Spleen (tissue), 11 donors: ENCODE data around the gene KLK3. TPM values are rescaled to one million over a fixed set of nuclear protein-coding genes. Genes with fewer than 3 reads are reported as not detected.

ENCODE experiments used
- DNase-seq: peaks from one replicate; pipeline ENCODE4 v3.0.0-alpha.2; 2020
- H3K27ac ChIP-seq, 8 donors: fragments of 200-600 bp; sonication (generic) in 7 of 8; 1 replicate in 4 of 8; 2 replicates in 4 of 8; pipeline versions ENCODE4 v1.5.0 to v1.8.0; 2016 to 2021; ENCODE audit warnings: inconsistent platforms in 4 of 8, mild to moderate bottlenecking in 4 of 8, moderate library complexity in 1 of 8
- H3K27me3 ChIP-seq, 7 donors: fragments of 200-600 bp; sonication (generic) in 6 of 7; replicated peaks in 1 of 7; 1 replicate in 4 of 7; 2 replicates in 3 of 7; pipeline versions ENCODE4 v1.5.0 to v1.8.0; 2016 to 2021; ENCODE audit warnings: inconsistent platforms in 3 of 7, mild to moderate bottlenecking in 1 of 7
- H3K36me3 ChIP-seq, 6 donors: fragments of 200-600 bp; sonication (generic) in 5 of 6; 1 replicate in 4 of 6; 2 replicates in 2 of 6; pipeline versions ENCODE4 v1.5.0 to v1.8.0; 2016 to 2021; ENCODE audit warnings: inconsistent platforms in 2 of 6
- H3K4me1 ChIP-seq, 6 donors: fragments of 200-600 bp; sonication (generic) in 5 of 6; 1 replicate in 3 of 6; 2 replicates in 3 of 6; pipeline versions ENCODE4 v1.5.0 to v1.8.0; 2016 to 2021; ENCODE audit warnings: inconsistent platforms in 3 of 6
- H3K4me3 ChIP-seq, 8 donors: fragments of 200-600 bp; sonication (generic) in 7 of 8; 1 replicate in 4 of 8; 2 replicates in 4 of 8; pipeline versions ENCODE4 v1.5.0 to v1.8.0; 2016 to 2021; ENCODE audit warnings: inconsistent platforms in 4 of 8, mild to moderate bottlenecking in 4 of 8, moderate library complexity in 2 of 8
- H3K9me3 ChIP-seq, 8 donors: fragments of 200-600 bp; sonication (generic) in 7 of 8; 1 replicate in 4 of 8; 2 replicates in 4 of 8; pipeline versions ENCODE4 v1.5.0 to v1.8.0; 2016 to 2021; ENCODE audit warnings: inconsistent platforms in 4 of 8
- POLR2A ChIP-seq, 3 donors: fragments of 450-650 bp; IDR thresholded peaks; one replicate each; pipeline ENCODE4 v1.5.1; 2017; ENCODE audit warnings: antibody characterized with exemption in 3 of 3, mild to moderate bottlenecking in 1 of 3
- POLR2AphosphoS5 ChIP-seq, 3 donors: sonication (generic); formaldehyde crosslinking; IDR thresholded peaks; one replicate each; pipeline ENCODE4 v1.5.1; 2017; ENCODE audit warnings: antibody characterized with exemption in 3 of 3
- WGBS, 5 donors: extraction: QIAGEN DNeasy Blood & Tissue Kit in 3 of 5; methylation state at CpG; one replicate each; pipeline versions ENCODE4 v1.1.5 to v1.1.7; 2013 to 2018; 5-methylcytosine and 5-hydroxymethylcytosine counted together
- intact Hi-C: fragments of 100-400 bp; cut with DNase I; formaldehyde crosslinking; loops from one replicate; pipeline ENCODE4 v1.15.0; 2023; ENCODE audit warnings: low total_unique reads
- polyA plus RNA-seq, 3 donors: library from polyadenylated mRNA; stranded (reverse); fragments of 200-250 nt; gene quantifications; one replicate each; pipeline ENCODE4 v1.2.1, GENCODE V29; 2013
- total RNA-seq, 7 donors: library from RNA; depleted of rRNA in 3 of 7; stranded (reverse); fragments of >200 nt in 3 of 7; fragmentation: NEBNext Ultra II Directional in 4 of 7; extraction: Animal tissue kit (Norgen Biotek cat#: 25700) in 4 of 7; gene quantifications; one replicate each; pipeline versions ENCODE4 v1.1.0 to v1.2.1, GENCODE V29; 2016 to 2021
- TF ChIP-seq, protein P1 (sequence below), 11 experiments: fragments of 200-600 bp in 7 of 11; fragments of 450-650 bp in 4 of 11; sonication (generic) in 4 of 11; IDR thresholded peaks in 8 of 11; conservative IDR thresholded peaks in 3 of 11; 1 replicate in 7 of 11; 2 replicates in 4 of 11; pipeline versions ENCODE4 v1.4.0 to v1.8.0; 2016 to 2021; ENCODE audit warnings: antibody characterized with exemption in 11 of 11, inconsistent platforms in 4 of 11, mild to moderate bottlenecking in 1 of 11
- donor health status: healthy with polysubstance abuse.
- donor health status: DM: no; HTN: no; CAD: no; lungs with moderate emphysema.
- donor health status: DM: no; HTN: no; CAD: no.
- donor health status: Bipolar disorder and iron deficiency.
- donor health status: healthy.
- donor health status: DM: no; HTN: no; CAD: no.
- donor health status: DM: yes; HTN: yes; CAD: no.

KLK3 gene
- total and polyA plus RNA-seq, 10 donors, result 0.03 TPM; not detected in 9

DNA sequence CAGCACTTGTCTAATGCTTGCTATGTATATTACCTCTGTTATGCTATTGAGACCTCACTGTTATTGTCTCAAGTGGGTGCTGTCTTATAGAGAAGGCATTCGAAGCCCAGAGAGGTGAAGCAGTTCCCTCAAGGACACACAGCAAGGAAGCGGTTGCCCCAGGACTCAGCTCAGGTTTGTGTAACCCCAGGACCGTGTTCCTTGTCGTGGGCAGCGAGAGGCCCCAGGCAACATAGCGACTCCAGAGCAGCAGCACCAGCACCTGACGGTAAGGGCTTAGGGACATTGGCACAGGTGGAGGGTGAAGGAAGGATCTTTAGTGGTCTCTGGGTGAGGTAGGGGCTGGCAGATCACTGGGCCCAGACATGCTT, 23.7 kb upstream of the KLK3 start:
- no peak for DNase-seq
- intact Hi-C loops, result no loop called here

DNA sequence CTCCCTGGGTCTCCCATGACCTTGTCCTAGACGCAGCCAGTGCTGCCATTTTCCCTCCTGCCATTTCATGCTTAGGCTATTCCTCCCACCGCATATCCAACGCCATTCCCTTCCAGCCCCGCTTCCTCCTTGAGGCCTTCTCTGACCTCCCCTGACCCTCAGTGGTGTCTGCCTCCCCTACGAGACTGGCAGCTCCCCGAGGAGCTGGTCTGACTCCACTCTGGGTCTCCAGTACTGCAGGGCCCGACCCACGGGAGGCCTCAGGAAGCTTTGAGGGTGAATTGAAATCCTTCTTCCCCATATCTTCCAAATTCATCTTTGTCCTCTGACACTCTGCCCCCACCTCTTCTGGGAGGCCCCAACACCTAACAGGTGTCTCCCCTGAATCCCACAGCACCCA, 22.0 kb upstream of the KLK3 start:
- Histone ChIP-seq H3K36me3 (no peaks in the 10 kb centered on the region), H3K4me3 (no peak overlapping the region), H3K27me3 (peaks cover 0 to 81% (median 14%) of the 10 kb centered on the region in 7 donors), H3K9me3 (no peaks in the 10 kb centered on the region), H3K27ac (no peak overlapping the region), H3K4me1 (peaks cover 0 to 17% (median 10%) of the 10 kb centered on the region in 6 donors)
- 71 to 86% (median 80%) methylated on average over 8 of the region's 8 CpGs for whole genome bisulfite sequencing, 5 donors
- TF ChIP-seq, protein P1, sequence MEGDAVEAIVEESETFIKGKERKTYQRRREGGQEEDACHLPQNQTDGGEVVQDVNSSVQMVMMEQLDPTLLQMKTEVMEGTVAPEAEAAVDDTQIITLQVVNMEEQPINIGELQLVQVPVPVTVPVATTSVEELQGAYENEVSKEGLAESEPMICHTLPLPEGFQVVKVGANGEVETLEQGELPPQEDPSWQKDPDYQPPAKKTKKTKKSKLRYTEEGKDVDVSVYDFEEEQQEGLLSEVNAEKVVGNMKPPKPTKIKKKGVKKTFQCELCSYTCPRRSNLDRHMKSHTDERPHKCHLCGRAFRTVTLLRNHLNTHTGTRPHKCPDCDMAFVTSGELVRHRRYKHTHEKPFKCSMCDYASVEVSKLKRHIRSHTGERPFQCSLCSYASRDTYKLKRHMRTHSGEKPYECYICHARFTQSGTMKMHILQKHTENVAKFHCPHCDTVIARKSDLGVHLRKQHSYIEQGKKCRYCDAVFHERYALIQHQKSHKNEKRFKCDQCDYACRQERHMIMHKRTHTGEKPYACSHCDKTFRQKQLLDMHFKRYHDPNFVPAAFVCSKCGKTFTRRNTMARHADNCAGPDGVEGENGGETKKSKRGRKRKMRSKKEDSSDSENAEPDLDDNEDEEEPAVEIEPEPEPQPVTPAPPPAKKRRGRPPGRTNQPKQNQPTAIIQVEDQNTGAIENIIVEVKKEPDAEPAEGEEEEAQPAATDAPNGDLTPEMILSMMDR (IDR thresholded peaks at IDR 0.05 in 8 of 11, conservative IDR thresholded peaks at IDR 0.05 in 3 of 11), result no peak
- no peak for TF ChIP-seq POLR2AphosphoS5 (IDR thresholded peaks at IDR 0.05)
- TF ChIP-seq POLR2A (IDR thresholded peaks at IDR 0.05), result no peak
- no peak for DNase-seq
- intact Hi-C loops, result no loop called here

More for the DNA sequence above, 23.7 kb upstream of the KLK3 start:
- WGBS, 5 donors, result 63 to 80% (median 71%) methylated on average over 7 of the region's 7 CpGs
- TF ChIP-seq POLR2AphosphoS5 (IDR thresholded peaks at IDR 0.05) (no peak), POLR2A (IDR thresholded peaks at IDR 0.05) (no peak)
- TF ChIP-seq, protein P1 (IDR thresholded peaks at IDR 0.05 in 8 of 11, conservative IDR thresholded peaks at IDR 0.05 in 3 of 11), result no peak
- no peak overlapping the region for H3K4me3 ChIP-seq
- H3K4me1 ChIP-seq, result peaks cover 0 to 12% (median 8%) of the 10 kb centered on the region in 6 donors
- H3K27ac ChIP-seq, result no peak overlapping the region
- no peaks in the 10 kb centered on the region for H3K9me3 ChIP-seq
- H3K27me3 ChIP-seq, result peaks cover 0 to 78% (median 9%) of the 10 kb centered on the region in 7 donors
- no peaks in the 10 kb centered on the region for H3K36me3 ChIP-seq

DNA sequence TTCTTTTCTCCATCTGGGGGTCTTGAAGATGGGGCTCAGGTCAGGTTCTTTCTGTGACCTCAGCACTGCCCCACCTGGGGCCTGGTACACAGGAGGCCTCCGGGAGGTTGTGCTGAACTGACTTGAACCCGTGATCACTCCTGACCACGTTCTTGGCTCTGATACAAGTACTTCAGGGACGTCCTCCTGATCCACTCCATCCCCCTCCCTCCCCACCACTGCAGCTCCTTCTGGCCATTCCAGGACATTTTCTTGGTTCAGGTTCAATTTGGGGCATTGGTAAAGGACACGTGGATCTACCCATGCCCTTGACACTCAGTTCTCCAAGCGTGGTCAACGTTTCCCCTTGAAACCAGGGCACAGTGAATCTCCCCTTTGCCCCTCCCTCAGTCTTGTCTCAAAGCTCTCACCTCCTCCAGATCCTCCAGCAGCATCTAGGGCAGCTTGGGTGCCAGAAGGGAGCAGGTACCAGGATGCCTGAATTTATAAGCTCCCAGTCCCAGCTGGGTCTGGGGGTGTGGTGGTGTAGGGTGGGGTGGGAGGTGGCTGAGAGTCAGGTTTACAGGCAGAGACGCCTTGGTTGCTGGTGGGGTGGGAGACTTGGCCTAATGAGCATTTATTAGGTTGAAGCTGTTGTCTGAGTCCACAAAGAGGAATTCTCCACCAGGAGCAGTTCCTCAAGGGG, 21.5 kb upstream of the KLK3 start, which contains the start of gene KLK15:
KLK15 (minus strand) TSS at position 458 of the 685 bp plus-strand sequence. CDS start 2,082 bp downstream, outside the sequence.
- peak; percentile 36 for DNase-seq
- Histone ChIP-seq H3K9me3 (no peaks in the 10 kb centered on the region), H3K4me1 (peaks cover 0 to 17% (median 10%) of the 10 kb centered on the region in 6 donors), H3K27ac (no peak within 1 kb of the TSS), H3K27me3 (peaks cover 0 to 87% (median 14%) of the 10 kb centered on the region in 7 donors), H3K36me3 (no peaks in the 10 kb centered on the region), H3K4me3 (no peak within 1 kb of the TSS)
- TF ChIP-seq, protein P1 (IDR thresholded peaks at IDR 0.05 in 8 of 11, conservative IDR thresholded peaks at IDR 0.05 in 3 of 11), result no peak
- TF ChIP-seq POLR2AphosphoS5 (IDR thresholded peaks at IDR 0.05) (no peak), POLR2A (IDR thresholded peaks at IDR 0.05) (no peak)
- 50 to 73% (median 64%) methylated on average over 8 of the region's 8 CpGs for WGBS, 5 donors
- intact Hi-C loops, result no loop called here

DNA sequence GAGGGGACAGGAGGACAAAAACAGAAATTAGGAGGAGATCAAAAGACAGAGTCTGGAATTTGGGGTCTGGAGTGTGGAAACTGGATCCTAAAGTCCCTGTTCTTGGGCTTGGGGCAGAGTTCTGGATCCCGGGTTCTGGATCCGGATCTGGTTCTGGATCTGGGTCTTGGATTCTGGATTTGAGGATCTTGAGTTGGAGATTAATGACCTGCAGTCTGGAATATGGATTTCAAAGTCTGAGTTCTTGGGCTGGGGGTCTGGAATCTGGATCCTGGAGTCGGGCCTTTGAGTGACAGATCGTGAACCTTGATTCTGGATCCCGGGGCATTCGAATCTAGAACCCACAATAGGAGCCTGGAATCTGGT, 20.9 kb upstream of the KLK3 start:
- 82 to 99% (median 92%) methylated on average over 6 of the region's 6 CpGs for WGBS, 5 donors
- no peak for DNase-seq
- intact Hi-C loops, result no loop called here
- Histone ChIP-seq H3K9me3 (no peaks in the 10 kb centered on the region), H3K36me3 (no peaks in the 10 kb centered on the region), H3K27me3 (peaks cover 0 to 92% (median 14%) of the 10 kb centered on the region in 7 donors), H3K4me3 (no peak overlapping the region), H3K4me1 (peaks cover 0 to 17% (median 10%) of the 10 kb centered on the region in 6 donors), H3K27ac (no peak overlapping the region)
- TF ChIP-seq, protein P1 (IDR thresholded peaks at IDR 0.05 in 8 of 11, conservative IDR thresholded peaks at IDR 0.05 in 3 of 11), result no peak
- no peak for TF ChIP-seq POLR2AphosphoS5 (IDR thresholded peaks at IDR 0.05)
- TF ChIP-seq POLR2A (IDR thresholded peaks at IDR 0.05), result no peak
